Measurements from ENCODE around the gene IMP3.

The IMP3 gene

DNA sequence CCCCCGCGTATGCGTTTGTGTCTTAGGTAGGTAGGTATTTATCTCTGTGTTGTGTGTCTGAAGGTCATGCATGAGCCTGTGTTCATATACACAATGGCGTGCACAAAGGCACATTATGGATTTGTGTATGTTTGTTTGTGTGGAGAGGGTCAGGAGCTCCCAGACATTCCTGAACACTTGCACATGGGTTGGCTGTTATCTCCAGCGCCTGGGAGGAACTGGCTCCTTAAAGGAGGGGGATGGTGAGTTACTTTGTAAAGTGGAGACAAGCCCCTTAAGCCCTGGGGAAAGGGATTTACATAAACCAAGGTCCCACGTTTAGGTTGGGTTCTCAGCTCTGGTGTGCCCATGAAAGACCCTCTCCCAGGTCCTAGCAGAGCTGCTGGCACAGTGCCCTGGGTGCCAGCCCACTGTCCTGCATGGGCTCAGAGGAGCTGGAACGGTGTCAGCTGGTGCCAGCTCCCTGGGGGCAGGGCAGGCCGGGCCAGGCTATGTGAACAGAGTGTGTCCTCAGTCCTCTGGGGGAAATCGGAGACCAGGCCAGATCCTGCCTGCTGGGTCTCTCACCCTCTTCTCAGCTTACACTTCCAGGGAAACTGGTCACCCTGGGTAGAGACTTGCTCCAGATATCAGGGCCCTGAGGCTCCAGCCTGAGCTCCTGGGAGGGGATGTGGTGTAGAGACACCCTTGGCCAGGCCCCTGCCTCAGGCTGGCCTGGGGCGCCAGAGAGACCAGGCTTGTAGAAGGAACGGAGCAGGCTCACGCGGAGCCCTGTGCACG lies 32.8 kb upstream of the IMP3 start:
- no peak for DNase-seq

DNA sequence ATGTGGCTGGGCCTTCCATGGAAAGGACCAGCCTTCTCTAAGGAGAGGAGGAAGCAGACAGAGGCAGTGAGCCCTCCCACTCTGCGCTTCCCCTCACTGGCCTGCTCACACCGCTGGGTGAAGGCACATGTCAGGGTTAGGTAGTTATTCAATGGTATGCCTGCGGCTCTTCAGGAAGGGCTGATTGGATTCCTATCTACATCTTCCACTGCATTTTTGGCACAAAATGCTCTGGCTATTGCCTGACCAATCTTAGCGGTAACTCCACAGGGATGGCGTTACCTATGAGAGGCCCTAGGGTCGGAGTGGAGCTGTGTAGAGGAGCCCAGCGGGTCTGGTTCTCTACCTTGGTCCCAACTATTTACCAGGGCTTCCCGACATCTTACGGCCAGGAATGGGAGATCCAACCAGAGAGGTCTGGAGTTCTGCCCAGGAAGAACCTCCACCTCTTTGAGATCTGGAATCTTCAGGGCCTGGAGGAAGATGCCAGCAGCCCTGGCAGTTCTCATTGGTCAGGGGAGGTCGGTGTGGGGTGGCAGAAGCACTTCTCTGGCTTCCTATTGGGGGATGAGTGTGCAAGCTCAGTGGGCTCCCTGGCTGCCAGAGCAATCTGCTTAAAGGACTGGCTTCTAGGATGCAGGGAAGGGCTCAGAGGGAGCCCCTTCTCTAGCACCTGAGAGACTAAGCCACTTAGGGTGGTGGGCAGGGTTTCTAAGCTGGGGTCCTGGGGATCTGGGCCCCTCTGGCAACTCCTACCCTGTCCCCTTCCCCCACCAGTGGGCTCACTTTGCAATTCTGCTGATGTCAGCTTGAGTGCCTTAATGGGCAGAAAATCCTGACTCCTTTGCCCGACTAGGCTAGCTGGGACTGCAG lies 31.9 kb upstream of the IMP3 start:
- DNase-seq, result no peak

DNA sequence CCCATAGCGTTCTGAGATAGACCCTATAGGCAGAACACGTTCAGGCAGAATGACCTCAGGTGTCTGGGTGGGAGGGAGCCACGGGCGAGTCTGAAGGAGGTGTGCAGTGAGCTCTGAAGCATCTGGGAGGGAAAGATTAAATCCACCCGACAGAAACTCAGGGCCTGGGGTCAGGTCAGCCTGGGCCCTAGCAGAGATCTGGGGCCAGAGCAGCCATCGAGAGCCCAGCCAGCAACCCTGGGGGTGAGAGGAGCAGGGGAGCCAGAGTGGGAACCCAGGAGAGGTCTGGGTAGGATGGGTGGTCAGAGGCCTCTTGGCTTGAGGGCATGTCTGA lies 29.8 kb upstream of the IMP3 start:
- no peak for DNase-seq

DNA sequence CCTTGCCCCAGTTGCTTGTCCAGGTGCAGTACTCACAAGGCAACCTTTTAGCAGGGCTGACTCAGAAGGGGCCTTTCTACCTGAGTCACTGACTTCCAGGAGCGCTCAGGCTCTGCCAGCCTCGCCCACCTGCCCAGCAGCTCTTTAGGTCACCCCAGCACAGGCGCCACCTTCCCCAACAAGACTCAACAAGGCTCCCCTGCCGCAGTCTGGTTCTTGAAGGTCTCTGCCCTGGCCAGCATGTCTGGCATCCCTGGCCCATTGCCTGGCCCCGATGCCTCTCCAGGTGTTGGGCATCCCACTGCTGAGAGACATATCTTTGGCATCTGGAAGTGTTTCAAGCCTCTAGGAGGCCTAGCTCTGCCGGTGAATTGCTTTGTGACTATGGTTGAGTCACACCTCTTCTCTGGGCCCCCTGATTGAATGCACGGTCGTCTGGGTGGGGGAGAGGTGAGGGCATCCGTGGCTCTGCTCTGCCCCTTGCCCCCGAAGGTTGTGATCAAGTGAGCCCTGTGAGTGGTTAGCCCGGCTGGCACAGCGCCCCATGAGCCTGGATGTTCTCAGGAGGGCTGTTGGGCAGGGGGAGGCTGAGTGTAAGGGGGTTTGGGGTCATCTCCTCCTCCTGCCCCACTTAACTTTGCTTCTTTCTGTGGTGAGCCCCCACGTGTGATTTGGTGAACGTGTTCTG lies 29.3 kb upstream of the IMP3 start:
- DNase-seq, result no peak

DNA sequence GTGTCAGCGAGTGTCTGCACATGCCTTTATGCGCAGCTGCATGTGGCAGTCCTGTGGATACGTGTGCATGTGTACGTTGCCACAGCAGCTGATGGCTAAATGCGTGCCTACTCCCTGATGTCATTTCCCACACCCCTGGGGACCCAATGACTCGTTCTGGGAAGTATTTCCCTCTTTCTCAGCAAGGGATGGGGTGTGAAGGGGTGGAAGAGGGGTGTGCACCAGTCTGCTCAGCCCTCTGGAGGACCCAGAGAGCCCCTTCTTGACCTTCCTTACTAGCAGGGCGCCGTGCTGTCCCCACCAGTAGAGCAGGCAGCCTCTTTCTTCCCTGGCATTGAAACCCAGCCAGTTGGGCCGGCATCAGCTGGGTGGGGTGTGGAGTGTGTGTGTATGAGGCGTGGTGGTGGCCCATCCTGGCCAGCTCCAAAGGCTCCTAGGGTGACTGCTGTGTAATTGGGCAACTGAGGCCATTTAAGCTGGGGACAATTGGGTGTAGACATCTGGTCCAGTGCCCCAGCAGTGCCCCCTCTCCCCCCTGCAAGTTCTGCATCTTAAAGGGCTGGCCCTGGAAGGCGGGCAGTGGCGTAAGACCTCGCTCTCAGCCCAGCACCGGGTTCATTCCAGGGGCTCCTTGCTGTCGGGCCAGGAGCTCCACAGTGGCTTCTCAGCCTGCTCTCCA lies 26.9 kb upstream of the IMP3 start:
- DNase-seq, result no peak

DNA sequence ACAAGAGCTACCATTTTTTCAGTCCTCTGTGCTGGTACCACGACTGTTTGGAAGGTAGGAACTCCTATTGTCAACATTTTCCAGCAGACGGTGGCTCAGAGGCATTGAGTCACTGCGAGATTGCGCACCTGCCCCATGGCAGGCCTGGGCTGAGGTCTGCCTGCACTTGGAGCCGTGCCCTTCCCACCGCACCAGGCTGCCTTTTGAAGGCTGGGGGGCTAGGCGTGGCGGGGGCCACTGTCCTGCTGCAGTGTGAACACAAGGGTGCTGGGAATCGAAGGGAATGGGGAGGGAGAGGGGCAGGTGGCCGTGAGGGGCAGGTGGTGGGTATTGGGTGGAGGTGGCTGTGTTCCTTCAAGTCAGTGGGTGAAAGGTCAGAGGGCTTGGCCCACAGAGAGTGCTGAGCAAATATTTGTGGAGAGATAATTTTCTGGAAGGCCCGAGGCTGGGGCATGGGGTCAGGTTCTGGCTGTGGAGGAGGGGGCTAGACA lies 24.0 kb upstream of the IMP3 start:
- no peak for DNase-seq

DNA sequence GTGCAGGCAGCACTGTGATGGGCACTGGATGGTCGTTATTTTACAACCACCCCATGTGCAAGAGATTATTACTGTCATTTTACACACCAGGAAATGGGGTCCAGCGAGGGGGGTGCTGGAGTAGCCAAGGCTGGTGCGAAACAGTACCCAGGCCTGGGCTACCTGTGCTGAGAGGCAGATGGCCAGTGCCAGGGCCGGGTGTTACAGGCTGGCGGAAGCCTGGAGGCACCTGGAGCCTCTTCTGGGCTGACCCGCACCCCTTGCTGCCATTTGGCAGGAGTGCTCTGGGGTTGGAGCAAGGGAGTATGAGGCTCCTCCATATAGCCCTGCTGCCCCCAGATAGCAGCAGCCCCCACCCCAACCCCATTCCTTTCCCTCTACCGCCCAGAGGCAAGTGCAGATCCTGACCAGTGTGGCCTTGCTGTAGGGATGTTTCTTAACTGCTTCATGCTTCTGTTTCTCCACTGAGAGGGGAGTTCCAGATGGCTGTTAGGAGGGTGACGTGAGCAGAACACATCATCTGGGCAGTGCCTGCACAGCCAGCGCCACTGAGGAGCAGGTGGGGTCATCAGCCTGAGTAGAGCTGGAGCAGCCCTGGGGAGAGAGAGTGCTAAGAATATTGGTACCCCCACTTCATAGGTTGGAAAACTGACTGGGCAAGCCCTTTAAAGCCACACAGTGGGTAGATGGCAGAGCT lies 22.9 kb upstream of the IMP3 start:
- DNase-seq, result no peak

DNA sequence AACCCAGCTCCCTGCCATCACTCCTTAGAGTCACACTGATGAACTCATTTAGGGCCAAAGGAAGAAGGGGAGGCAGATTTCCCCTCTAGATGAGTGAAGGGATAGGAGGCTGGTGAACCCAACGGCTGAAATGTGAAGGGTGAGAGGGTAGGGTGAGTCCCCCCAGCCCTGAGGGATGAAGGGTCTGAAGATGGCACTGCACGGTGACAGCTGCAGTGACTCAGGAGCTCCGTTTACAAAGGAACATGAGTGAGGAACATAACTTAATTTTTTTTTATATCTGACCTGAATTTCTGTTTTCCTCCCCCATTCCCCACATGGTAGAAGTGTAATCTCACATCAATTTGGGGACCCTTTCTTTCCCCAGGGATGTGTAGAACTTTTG lies 21.7 kb upstream of the IMP3 start:
- DNase-seq, result no peak

DNA sequence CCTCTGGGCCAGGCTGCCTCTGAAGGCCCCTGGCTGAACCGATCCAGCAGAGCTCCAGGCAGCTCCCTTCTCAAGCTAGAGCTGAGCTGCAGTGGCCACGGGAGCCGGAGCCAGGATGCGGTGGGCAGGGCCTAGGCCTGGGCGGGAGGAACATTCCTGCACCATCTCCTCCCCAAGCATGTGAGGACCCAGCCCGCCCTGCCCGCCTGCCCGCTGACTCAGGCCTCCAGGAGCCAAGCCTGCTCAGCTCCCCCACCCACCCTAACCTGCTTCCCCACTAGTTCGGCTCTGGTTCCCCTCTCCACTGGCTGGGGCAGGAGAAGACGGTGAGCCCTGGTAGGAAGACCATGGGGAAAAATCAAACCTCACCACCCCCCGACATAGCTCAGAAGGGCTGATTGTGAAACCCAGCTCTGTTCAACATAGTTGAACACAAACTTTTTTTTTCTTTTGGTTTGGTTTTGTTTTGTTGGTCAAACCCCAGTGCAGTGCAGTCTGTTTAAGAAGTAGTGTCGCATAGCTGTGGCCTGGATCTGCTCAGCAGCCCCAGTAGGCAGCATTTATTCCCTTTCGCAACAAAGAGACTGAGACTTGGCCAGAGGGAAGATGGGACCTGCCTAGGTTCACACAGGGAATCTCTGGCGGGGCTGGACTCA lies 21.2 kb upstream of the IMP3 start:
- DNase-seq, result no peak

DNA sequence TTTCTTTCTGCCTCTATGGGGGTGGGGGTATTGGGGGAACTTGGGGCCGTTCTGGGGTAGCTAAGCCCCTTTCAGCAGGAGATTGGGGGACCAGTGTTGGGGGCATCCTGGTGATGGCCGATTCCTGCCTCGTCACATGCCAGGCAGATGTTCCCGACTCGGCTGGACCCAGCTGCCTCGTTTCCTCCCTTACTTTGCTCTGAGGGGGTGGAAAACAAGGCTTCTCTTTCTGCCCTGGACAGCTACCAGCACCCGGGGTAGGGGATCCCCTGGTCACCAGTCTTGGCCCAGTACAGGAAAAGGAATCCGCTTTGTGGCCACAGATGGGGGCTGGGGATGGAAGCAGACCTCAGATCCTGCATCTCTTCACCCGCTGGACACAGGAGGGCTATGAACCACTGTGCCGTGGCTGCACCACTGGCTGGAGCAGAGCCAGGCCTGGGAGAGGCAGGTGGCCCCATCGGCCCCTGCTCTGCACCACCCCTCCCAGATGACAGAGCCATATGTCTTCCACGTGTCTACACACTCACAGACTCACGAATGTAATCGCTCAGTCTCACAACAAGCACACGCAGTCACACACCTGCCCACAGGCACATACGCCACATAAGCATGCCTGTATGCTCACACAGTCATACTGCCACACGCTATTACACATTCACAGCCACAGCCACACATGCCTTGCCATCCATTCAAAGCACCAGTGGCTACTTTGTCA lies 20.1 kb upstream of the IMP3 start:
- DNase-seq, result no peak

DNA sequence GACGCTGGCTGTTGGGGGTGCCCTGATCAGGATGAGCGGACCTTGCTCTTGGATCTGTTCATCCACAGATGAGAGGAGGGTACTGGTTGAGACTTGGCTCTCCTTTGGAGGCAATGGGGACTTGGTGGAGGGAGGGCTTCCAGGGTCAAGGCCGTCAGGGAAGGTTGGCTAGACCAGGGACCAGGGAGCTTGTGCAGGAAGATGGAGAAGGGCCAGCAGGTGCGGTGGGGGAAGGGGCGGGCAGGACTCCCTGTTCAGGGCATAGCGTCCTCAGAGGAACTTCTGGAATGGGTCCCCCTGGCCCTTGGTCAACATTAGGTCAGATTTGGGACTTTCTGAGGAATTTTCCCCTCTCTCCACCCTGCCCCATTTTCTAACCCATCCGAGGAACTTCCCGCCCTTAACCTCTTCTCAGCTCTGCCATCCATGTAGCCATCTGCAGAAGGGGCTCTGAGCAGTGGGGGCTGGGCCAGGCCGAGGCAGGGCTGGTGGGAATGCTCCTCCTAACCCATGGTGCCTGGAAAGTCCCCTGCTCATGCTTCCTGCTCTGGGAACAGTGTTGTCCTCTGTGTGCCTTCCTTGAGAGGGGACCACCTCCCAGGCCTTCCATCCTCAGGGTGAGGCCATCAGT lies 19.2 kb upstream of the IMP3 start:
- DNase-seq, result no peak

DNA sequence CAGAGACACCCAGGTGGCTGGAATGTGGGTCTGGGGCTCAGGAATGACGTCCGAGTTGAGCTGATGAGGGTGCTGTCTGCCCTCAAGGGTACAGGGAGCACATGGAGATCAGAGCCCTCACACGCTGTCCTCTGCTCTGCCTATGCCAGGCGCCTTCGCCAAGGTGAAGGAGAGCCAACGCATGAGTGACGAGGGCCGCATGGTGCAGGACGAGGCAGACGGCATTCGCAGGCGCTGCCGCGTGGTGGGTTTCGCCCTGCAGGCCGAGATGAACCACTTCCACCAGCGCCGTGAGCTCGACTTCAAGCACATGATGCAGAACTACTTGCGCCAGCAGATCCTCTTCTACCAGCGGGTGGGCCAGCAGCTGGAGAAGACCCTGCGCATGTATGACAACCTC lies 16.8 kb upstream of the IMP3 start:
- DNase-seq, result no peak

DNA sequence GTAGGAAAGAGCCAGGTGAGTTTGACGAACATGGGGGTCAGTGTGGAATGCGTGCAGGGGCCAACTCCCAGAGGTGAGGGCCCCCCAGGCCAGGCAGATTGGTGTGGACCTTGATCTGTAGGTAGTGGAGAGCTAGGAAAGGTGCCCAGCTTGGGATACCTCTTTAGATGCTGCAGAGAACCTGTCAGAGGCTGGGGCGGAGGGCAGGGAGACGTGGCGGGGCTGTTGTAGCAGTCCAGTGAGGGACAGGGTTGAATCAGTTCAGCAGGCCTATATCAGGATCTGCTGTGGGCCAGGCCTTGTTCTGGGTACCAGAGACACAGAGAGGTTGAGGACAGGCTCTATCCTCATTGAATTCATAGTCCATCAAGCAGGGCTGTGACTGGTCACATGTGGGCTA lies 16.3 kb upstream of the IMP3 start:
- no peak for DNase-seq

DNA sequence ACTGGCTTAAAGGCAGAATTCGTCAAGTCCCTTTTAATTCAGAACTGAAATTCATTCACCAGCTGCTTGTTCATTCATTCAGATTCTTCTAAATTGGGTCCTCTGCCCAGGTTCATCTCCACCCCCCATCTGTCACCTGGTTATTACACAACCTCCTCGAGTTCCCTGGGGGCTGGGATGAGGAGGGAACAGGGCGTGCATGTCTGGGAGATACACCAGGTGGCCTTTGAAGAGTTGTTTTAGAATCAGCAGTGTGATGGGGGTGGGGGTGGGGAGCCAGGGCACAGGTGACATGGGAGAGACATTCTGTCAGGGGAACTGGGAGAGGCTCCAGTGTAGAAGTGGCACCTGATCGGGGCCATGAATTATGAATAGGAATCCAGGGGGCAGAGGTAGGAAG lies 15.9 kb upstream of the IMP3 start:
- no peak for DNase-seq

DNA sequence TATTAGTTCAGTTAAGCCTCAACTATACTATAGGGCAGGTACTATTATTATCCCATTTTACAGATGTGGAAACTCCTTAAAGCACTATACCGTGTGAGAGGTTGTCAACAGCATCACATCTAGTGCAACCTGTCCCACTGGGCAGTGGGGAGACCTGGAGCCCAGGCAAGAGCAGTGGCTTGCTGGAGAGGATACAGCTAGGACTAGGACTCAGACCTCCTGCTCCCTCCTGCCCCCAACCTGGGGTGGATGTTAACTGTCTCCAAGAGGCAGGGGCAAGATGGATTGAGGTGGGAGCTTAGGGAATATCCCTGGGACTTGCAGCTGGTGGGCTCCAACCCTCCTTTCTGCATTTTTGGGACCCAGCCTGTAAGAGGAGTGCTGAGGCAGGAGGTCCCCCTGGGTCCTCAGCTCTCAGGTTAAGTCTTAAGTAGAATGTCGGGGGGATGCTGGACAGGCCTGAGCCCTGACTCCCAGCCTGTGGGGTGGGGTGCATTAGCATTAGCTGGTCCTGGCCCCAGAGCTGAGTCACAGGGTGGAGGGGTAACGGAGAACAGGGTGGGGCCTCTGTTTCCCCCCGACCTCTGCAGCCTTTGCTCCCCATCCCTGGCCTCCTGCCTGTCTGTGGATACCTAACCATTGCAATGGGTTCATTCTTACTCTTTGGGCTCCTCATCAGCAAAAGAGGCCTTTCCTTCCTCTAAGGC lies 14.3 kb upstream of the IMP3 start:
- DNase-seq, result no peak

DNA sequence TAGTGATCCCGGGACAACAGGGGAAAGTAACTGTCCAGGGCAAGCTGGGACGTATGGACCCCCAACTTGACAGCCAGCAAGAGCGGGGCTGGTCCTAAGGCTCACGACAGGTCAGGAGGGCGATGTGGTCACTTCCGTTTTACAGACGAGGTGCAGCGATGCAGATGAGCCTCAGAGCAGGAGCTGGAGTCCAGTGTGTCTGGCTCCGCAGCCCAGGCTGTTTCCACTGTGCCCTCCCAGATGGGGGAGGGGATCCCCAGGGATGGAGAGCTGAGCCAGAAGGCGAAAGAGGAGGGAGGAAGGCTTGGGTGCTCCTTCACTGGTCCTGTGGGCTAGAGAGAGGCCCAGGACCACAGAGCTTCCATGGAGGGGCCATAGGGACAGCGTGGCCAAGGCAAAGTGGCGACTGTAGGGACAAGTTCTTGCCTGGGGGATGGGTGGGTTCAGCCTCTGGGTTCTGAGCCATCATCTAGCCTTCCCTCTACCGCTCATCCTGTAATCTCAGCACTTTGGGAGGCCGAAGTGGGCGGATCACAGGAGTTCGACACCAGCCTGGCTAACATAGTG lies 13.4 kb upstream of the IMP3 start:
- no peak for DNase-seq

DNA sequence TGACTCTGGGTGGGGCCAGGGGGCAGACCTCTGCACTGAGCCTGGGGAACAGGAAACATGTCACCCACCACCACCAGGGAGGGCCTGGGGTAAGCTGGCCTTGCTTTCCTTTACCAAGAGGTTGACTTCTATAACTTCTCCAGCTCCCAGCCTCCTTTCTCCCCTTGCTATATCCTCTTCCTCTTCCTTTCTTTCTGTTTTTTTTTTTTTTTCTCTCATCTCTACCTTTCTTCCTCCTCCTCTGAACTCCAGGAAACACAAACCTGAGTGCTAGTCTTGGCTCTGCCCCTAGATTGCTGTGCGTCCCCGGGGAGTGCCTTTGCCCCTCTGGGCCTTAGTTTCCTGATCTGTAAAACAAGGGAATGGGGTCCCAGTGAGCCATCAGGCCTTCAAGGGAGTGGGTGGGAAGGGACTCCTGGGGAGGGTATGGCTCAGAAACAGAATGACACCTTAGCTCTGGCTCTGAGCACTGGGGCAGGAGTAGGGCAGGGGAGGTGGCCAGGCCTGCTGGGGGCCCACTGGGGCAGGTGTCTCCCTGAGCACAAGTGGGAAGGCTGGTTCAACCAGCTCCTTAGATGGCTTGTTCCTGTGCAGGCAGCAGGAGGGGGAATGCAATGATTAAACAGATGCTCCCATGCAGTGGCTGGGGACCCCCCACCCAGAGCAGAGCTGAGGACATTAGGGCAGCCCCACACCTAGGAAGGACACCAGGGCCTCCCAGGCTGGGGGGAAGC lies 12.0 kb upstream of the IMP3 start:
- DNase-seq, result no peak

DNA sequence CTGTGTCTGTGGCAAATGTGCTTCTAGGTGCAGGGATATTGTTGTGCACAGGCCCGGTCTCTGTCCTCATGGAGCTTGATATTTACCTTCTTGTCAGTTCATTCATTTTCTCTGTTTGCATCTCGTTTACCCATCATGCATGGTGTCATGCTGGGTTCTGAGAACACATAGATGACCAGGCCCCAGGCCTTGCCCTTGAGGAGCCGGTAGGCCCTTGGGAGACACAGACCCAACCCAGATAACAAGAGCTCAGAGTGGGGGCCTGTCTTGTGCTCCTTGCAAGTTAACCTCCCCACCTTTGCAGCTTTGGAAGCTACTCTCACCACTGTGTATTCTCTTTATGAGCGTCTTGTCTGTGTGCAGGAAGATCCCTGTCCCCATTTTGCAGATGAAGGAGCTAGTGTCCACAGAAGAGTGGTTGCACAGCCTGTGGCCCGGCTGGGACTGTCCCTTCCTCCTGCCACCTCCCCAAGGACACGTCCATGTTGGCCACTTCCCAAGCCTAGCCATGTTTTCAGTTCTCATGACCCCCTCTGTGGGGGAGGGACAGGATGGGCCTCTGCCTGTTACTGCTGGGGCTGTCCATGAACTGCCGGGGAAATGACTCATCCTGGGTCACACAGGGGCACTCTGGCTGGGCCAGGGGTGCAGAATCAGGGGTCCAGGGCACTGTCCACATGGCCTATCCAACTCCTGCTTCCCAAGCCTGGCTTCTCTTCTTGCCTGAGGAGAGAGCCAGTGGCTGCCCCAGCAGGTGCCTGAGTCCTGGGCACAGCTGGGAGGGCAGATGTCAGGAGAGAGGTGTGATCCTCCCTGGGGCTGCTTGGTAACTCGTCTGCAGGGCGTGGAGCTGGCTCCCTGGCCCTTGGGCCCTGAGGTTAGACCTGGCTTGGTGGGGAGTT lies 11.1 kb upstream of the IMP3 start:
- no peak for DNase-seq
